ENCODE data around the gene SPTB.

SPTB gene

GRCh38 chr14:64841772-64842750 lies 37.6 kb downstream of the SPTB start:
- DNase-seq (ENCODE audit: low read depth, low spot score): no peak
- Histone ChIP-seq H3K4me3 (ENCODE audit: insufficient read length, low read depth) (no peak overlapping the region), H3K9ac (ENCODE audit: insufficient read length, low read depth) (no peak overlapping the region), H3K27me3 (ENCODE audit: insufficient read depth, insufficient read length) (peaks cover 9% of the 10 kb centered on the region), H3K36me3 (ENCODE audit: insufficient read depth, insufficient read length, low read length) (no peaks in the 10 kb centered on the region), H3K4me1 (ENCODE audit: insufficient read depth, insufficient read length) (no peaks in the 10 kb centered on the region), H3K9me3 (ENCODE audit: insufficient read depth, low read length) (no peaks in the 10 kb centered on the region)
- no peak for TF ChIP-seq ZNF274 (IDR thresholded peaks at IDR 0.05; ENCODE audit: low read depth, low read length)
- TF ChIP-seq YY1 (IDR thresholded peaks at IDR 0.05; ENCODE audit: insufficient read depth, insufficient read length): no peak
- TF ChIP-seq SUZ12 (IDR thresholded peaks at IDR 0.05; ENCODE audit: extremely low read depth, insufficient read depth, insufficient read length): no peak

DNA sequence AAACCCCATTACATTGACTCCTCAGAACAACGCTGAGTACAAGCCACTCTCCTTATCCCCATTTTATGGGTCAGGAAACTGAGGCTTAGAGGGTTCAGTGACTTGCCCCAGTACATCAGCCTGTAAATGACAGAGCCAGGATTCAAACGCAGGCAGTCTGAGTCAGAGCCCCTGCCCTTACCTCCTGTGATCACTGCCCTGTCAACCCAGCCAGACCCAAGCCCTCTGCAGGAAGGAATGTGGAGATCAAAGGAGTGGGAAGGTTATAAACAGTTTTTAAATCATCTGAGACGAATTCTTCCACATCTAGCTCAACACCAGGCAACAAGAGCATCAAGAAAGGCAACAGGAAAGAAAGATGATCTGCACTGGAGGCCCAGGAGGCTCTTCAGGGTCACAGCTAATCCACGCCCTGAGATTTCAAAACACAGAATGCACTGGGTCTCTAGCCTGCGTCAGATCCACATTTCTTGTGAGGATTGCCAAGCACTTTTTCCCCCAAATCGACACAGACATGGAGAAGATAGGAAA lies 38.5 kb downstream of the SPTB start:
- Histone ChIP-seq H3K27me3 (ENCODE audit: insufficient read depth, insufficient read length) (peaks cover under 1% of the 10 kb centered on the region), H3K9me3 (ENCODE audit: insufficient read depth, low read length) (no peaks in the 10 kb centered on the region), H3K36me3 (ENCODE audit: insufficient read depth, insufficient read length, low read length) (no peaks in the 10 kb centered on the region), H3K4me1 (ENCODE audit: insufficient read depth, insufficient read length) (no peaks in the 10 kb centered on the region), H3K4me3 (ENCODE audit: insufficient read length, low read depth) (no peak overlapping the region), H3K9ac (ENCODE audit: insufficient read length, low read depth) (no peak overlapping the region)
- peak; percentile 54 for DNase-seq (ENCODE audit: low read depth, low spot score)
- TF ChIP-seq ZNF274 (IDR thresholded peaks at IDR 0.05; ENCODE audit: low read depth, low read length): no peak
- TF ChIP-seq SUZ12 (IDR thresholded peaks at IDR 0.05; ENCODE audit: extremely low read depth, insufficient read depth, insufficient read length): no peak
- TF ChIP-seq YY1 (IDR thresholded peaks at IDR 0.05; ENCODE audit: insufficient read depth, insufficient read length): no peak

GRCh38 chr14:64838656-64839055 lies 41.1 kb downstream of the SPTB start:
- H3K9ac ChIP-seq (ENCODE audit: insufficient read length, low read depth): no peak overlapping the region
- no peaks in the 10 kb centered on the region for H3K27me3 ChIP-seq (ENCODE audit: insufficient read depth, insufficient read length)
- H3K36me3 ChIP-seq (ENCODE audit: insufficient read depth, insufficient read length, low read length): no peaks in the 10 kb centered on the region
- H3K4me3 ChIP-seq (ENCODE audit: insufficient read length, low read depth): no peak overlapping the region
- DNase-seq (ENCODE audit: low read depth, low spot score): no peak
- TF ChIP-seq ZNF274 (IDR thresholded peaks at IDR 0.05; ENCODE audit: low read depth, low read length) (no peak), YY1 (IDR thresholded peaks at IDR 0.05; ENCODE audit: insufficient read depth, insufficient read length) (no peak), SUZ12 (IDR thresholded peaks at IDR 0.05; ENCODE audit: extremely low read depth, insufficient read depth, insufficient read length) (no peak)
- H3K9me3 ChIP-seq (ENCODE audit: insufficient read depth, low read length): no peaks in the 10 kb centered on the region
- H3K4me1 ChIP-seq (ENCODE audit: insufficient read depth, insufficient read length): no peaks in the 10 kb centered on the region

DNA sequence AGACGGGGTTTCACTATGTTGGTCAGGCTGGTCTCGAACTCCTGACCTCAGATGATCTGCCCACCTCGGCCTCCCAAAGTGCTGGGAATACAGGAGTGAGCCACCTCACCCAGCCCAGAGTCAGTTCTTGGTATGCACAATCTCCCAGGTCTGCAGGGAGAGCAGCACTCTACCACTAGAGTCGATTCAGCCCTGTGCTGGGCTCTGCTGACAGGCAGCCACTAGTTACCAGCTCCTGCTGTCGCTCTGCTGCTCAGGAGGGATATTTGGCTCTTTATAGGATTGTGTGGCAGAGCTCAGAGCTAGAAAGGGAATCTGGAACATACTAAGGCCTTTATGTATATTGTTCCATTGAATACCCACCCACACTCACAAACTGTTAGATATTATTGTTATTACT lies 44.3 kb downstream of the SPTB start:
- H3K4me3 ChIP-seq (ENCODE audit: insufficient read length, low read depth): no peak overlapping the region
- DNase-seq (ENCODE audit: low read depth, low spot score): no peak
- no peaks in the 10 kb centered on the region for H3K36me3 ChIP-seq (ENCODE audit: insufficient read depth, insufficient read length, low read length)
- H3K27me3 ChIP-seq (ENCODE audit: insufficient read depth, insufficient read length): no peaks in the 10 kb centered on the region
- H3K4me1 ChIP-seq (ENCODE audit: insufficient read depth, insufficient read length): peaks cover 4% of the 10 kb centered on the region
- no peak overlapping the region for H3K9ac ChIP-seq (ENCODE audit: insufficient read length, low read depth)
- no peak for TF ChIP-seq ZNF274 (IDR thresholded peaks at IDR 0.05; ENCODE audit: low read depth, low read length)
- TF ChIP-seq SUZ12 (IDR thresholded peaks at IDR 0.05; ENCODE audit: extremely low read depth, insufficient read depth, insufficient read length): no peak
- no peak for TF ChIP-seq YY1 (IDR thresholded peaks at IDR 0.05; ENCODE audit: insufficient read depth, insufficient read length)
- H3K9me3 ChIP-seq (ENCODE audit: insufficient read depth, low read length): no peaks in the 10 kb centered on the region

DNA sequence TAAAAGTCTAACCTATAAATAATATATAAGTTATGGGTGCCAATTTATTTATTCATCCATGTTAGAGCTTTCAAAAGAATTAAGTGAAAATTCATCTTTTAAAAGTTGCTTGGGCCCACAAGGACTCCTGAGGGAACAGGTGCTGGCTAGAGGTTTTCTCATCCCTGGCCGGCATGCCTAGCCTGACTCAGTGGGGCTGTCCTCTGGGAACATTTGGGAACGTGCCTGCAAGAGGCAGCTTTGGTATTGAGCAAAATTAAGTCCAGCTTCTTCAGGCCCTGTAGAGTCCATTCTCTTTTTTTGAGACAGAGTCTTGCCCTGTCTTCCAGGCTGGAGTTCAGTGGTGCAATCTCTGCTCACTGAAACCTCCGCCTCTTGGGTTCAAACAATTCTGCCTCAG lies 44.7 kb downstream of the SPTB start:
- no peaks in the 10 kb centered on the region for H3K27me3 ChIP-seq (ENCODE audit: insufficient read depth, insufficient read length)
- H3K9me3 ChIP-seq (ENCODE audit: insufficient read depth, low read length): no peaks in the 10 kb centered on the region
- no peak overlapping the region for H3K4me3 ChIP-seq (ENCODE audit: insufficient read length, low read depth)
- H3K36me3 ChIP-seq (ENCODE audit: insufficient read depth, insufficient read length, low read length): no peaks in the 10 kb centered on the region
- H3K4me1 ChIP-seq (ENCODE audit: insufficient read depth, insufficient read length): peaks cover 4% of the 10 kb centered on the region
- no peak overlapping the region for H3K9ac ChIP-seq (ENCODE audit: insufficient read length, low read depth)
- TF ChIP-seq YY1 (IDR thresholded peaks at IDR 0.05; ENCODE audit: insufficient read depth, insufficient read length) (no peak), SUZ12 (IDR thresholded peaks at IDR 0.05; ENCODE audit: extremely low read depth, insufficient read depth, insufficient read length) (no peak), ZNF274 (IDR thresholded peaks at IDR 0.05; ENCODE audit: low read depth, low read length) (no peak)
- no peak for DNase-seq (ENCODE audit: low read depth, low spot score)

- no peaks in the 10 kb centered on the region for H3K9me3 ChIP-seq (ENCODE audit: insufficient read depth, low read length)
- no peak overlapping the region for H3K9ac ChIP-seq (ENCODE audit: insufficient read length, low read depth)
- TF ChIP-seq ZNF274 (IDR thresholded peaks at IDR 0.05; ENCODE audit: low read depth, low read length): no peak
- no peak for TF ChIP-seq YY1 (IDR thresholded peaks at IDR 0.05; ENCODE audit: insufficient read depth, insufficient read length)
- TF ChIP-seq SUZ12 (IDR thresholded peaks at IDR 0.05; ENCODE audit: extremely low read depth, insufficient read depth, insufficient read length): no peak
- H3K4me3 ChIP-seq (ENCODE audit: insufficient read length, low read depth): no peak overlapping the region
- no peak for DNase-seq (ENCODE audit: low read depth, low spot score)
- no peaks in the 10 kb centered on the region for H3K36me3 ChIP-seq (ENCODE audit: insufficient read depth, insufficient read length, low read length)
- H3K4me1 ChIP-seq (ENCODE audit: insufficient read depth, insufficient read length): peaks cover 4% of the 10 kb centered on the region
- H3K27me3 ChIP-seq (ENCODE audit: insufficient read depth, insufficient read length): peaks cover 4% of the 10 kb centered on the region
Measured at GRCh38 chr14:64831419-64831818, 48.3 kb downstream of the SPTB start.

GRCh38 chr14:64830961-64831360 lies 48.7 kb downstream of the SPTB start:
- no peak overlapping the region for H3K4me3 ChIP-seq (ENCODE audit: insufficient read length, low read depth)
- H3K27me3 ChIP-seq (ENCODE audit: insufficient read depth, insufficient read length): peaks cover 4% of the 10 kb centered on the region
- no peak for DNase-seq (ENCODE audit: low read depth, low spot score)
- H3K9me3 ChIP-seq (ENCODE audit: insufficient read depth, low read length): no peaks in the 10 kb centered on the region
- peak overlapping the region; percentile 21 for H3K9ac ChIP-seq (ENCODE audit: insufficient read length, low read depth)
- peaks cover 4% of the 10 kb centered on the region for H3K4me1 ChIP-seq (ENCODE audit: insufficient read depth, insufficient read length)
- TF ChIP-seq YY1 (IDR thresholded peaks at IDR 0.05; ENCODE audit: insufficient read depth, insufficient read length): no peak
- TF ChIP-seq SUZ12 (IDR thresholded peaks at IDR 0.05; ENCODE audit: extremely low read depth, insufficient read depth, insufficient read length): no peak
- no peak for TF ChIP-seq ZNF274 (IDR thresholded peaks at IDR 0.05; ENCODE audit: low read depth, low read length)
- no peaks in the 10 kb centered on the region for H3K36me3 ChIP-seq (ENCODE audit: insufficient read depth, insufficient read length, low read length)

Data from NT2/D1 (cell line).